Islet precursor cell (in vitro differentiated cells): ENCODE data around the gene TXNRD2.
A peak's percentile ranks its signal among the peaks of the same experiment; 100 is the strongest.

Experiments used
- DNase-seq: peaks from one replicate; pipeline ENCODE4 v3.0.0-alpha.2; 2018

TXNRD2 gene

DNA sequence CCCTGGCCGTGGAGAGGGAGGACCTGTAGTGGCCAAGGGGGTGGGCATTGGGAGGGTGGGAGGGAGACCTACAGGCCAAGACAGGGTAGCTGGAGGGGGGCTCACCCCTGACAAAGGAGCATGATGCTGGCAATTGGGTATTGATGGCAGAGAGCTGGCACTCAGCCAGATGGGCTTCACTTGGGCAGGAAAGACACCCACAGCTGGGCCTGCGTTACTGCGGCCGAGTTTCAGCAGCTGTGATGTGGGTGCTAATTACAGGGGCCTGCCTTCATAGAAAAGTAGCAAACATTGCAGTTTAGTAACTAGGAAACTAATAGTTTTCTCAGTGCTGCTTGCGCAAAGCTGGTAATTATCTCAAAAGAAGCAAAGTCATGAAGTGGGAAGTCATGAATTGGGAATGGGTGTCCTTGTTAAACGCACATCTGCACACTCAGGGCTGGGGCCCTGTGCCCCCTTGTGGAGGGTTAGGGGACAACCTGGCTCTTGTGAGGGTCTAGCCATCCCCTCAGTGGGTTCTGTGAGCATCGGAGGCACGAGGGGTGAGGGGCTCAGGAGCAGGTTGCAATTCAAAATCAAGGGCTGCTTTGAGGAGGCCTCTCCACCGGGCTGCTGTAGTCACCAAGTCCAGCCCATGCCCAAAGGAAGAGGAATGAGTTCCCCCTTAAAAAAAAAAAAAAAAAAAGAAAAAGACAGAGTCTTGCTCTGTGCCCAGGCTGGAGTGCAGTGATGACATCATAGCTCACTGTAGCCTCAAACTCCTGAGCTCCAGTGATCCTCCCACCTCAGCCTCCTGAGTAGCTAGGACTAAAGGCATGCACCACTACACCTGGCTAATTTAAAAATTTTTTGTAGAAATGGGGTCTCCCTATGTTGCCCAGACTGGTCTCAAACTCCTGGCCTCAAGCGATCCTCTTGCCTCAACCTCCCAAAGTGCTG, 24.4 kb upstream of the TXNRD2 start:
- DNase-seq, result no peak

DNA sequence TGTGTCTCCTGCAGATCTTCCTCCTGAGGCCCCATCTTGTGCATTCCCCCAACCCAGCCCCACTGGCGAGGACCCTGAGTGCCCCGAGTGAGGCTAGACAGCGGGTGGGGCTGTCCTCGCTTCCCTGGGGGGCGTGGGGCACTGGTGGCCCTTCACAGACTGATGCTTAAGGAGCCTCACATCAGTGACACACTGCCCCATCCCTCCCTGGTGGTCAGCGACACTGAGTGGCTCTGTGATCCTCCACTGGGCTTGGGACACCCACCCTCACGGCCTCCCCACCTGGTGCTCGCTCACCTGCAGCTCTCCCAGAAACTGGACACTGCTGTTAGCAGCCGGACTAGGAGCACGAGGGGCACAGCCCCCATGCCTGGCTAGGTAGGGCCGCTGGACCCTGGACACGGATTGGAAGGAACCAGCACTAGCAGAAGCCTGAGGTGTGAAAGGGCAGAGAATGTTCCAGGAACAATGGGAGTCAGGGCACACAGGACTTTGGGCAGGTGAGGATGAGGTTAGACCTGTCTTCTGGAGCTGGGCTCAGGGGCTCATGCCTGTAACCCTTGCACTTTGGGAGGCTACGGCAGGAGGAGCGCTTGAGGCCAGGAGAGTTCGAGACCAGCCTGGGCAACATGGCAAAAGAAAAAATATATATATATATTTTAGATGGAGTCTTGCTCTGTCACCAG, 23.2 kb upstream of the TXNRD2 start:
- no peak for DNase-seq

- DNase-seq, result no peak
Observed at GRCh38 chr22:19963863-19964642, 22.4 kb upstream of the TXNRD2 start.

DNA sequence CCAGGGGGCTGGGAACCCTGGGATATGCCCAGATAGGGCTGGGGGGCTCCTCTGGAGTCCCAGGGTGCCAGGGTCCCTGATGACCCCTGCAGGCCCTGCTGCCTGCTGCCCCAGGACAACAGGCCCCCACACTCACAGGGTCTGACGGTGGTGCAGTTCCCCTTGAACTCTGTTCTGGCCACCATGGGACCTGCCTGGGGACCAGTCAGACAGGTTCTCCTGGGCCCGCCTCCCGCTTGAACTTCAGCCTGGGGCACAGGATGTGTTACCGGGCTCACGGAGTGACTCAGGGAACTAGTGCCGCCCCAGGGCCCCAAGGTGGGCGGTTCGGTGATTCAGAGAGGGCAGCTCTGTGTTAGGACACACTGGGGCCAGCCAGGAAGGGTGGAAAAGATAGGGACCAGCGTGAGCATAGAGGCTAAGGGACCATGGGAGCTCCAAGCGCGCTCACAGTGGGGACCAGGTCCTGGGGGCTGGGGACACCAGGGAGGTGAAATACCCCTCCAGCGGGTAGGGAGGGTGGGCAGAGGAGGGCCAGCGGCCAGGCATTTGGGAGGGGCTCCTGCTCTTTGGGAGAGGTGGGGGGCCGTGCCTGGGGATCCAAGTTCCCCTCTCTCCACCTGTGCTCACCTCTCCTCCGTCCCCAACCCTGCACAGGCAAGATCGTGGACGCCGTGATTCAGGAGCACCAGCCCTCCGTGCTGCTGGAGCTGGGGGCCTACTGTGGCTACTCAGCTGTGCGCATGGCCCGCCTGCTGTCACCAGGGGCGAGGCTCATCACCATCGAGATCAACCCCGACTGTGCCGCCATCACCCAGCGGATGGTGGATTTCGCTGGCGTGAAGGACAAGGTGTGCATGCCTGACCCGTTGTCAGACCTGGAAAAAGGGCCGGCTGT, 21.5 kb upstream of the TXNRD2 start:
- DNase-seq, result peak; percentile 99

DNA sequence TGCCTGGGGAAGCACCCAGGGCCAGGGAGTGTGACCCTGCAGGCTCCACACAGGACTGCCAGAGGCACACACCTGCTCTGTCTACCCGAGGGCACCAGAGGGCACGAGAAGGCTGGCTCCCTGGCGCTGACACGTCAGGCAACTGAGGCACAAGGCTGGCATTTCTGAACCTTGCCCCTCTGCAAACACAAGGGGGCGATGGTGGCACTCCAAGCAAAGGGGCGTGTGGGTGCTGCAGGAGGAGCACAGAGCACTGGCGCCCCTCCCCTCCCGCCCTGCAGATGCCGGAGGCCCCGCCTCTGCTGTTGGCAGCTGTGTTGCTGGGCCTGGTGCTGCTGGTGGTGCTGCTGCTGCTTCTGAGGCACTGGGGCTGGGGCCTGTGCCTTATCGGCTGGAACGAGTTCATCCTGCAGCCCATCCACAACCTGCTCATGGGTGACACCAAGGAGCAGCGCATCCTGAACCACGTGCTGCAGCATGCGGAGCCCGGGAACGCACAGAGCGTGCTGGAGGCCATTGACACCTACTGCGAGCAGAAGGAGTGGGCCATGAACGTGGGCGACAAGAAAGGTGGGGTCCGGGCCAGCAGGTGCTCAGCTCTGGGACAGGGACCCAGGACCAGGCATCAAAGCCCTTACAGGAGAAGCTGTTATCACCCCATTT, 20.8 kb upstream of the TXNRD2 start:
- peak; percentile 97 for DNase-seq

DNA sequence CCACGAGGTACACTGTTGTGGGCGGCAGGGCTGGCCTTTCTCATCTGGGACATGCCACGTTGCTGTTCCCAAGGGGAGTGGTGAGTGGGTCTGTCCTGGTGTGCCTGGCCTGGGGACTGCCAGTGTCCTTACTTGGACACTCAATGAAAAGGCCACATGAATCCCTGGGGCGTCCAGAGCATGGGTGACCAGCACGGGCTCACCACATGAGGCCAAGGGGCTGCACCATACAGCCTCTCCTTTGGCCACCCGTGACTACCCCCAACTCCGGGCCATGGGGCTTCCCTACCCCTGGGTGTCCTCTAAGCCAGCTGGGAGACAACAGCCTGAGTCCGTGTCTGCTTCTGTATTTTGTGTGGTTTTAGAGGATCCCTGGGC, 20.2 kb upstream of the TXNRD2 start:
- DNase-seq, result no peak

- no peak for DNase-seq
Observed at GRCh38 chr22:19961201-19961580, 19.6 kb upstream of the TXNRD2 start.

DNA sequence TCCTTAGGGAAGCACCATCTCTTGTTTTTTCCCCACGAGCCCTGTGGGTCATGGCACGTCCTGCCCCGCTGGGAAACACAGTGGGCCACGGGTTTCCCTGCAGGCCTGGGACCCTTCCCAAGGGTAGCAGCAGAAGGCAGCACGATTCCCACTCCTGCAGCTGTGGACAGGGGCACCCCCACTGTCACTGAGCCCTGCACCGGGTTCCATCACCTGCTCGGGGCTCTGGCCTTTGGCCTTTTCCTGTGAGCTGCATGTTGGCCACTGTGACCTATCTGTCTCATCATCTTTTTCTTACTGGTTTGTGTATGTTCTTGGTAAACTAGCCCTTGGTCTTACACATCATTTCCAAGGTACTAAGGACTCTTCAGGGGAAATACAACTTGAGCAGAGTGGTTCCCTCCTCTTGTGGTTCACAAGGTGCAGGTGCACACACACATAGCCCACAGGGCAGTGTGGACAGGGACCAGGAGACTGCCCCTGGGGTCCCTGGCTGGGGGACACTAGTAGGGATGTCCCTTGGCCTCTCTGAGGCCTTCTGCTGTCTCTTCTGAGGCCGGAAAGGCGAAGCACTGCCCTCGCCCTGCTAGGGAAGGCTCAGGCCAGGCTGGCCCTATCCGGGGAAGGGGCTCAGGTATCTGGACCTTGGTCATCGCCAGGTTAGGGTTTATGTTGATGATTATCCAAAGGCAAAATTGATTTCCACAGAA, 19.0 kb upstream of the TXNRD2 start:
- no peak for DNase-seq

DNA sequence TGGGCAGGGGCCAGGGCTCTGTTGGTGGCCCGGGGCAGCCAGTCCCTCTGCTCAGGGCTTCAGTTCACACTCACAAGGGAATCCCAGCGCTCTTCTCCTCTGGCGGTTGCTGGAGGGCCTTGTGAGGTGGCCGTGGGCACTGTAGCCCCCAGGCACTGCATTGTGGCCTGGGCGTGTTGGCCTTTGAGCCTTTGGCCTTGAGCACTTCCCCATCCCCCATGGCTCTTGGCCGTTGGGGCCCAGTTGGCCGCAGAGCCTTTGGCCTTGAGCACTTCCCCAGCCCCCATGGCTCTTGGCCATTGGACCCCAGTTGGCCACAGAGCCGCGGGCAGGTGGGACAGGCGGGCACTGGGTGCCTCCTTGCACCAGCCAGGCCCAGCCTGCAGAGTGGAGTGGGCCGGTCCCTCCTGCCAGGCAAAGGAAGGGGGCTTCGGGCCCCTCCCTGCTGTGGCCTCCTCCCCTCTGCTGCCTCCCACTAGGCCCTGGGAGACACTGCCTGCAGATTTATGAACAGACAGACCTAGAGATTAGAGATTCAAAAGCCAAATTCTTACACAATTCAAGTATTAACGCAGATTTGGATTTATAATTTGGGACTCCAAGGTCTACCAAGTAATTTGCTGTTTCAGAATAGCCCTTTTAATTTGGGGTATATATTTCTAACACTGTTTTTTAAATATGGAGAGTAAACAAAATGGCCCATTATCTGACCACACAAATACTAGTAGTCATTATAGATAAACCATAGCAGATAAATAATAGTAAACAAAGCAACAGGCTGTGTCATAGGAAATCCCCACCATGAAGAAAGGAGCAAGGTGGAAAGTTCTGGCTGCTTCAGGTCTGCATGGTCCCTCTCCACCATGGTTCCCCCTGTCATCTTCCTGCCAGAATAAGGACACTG, 18.2 kb upstream of the TXNRD2 start:
- DNase-seq, result no peak

DNA sequence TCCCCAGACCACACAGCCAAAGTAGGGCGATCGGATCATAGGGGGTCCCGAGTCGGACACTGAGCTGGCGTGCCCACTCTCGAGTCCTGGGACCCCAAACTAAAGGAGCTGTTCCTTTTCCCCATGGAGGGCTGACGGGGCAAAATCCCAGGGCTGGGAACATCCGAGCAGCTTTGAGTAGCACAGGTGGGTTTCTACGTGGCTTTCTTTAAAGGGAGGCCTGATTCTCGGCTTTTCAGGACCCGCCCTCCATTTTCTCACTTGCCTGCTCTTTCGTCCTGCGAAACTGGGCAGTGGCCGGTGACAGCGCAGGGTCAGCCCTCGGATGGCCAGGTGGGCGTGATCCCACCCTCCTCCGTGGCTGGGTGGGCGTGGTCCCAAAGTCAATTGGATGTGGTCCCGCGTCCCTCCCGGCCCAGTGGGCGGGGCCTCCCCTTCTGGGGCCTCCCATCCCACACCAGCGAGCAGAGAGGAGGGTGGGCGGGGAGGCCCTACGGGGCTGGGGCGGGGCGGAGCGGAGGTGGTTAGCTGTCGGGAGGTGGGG, 17.5 kb upstream of the TXNRD2 start:
- DNase-seq, result peak; percentile 99

GRCh38 chr22:19958083-19959042, 16.7 kb upstream of the TXNRD2 start:
- DNase-seq, result no peak

- no peak for DNase-seq
Observed at GRCh38 chr22:19957445-19957844, 15.8 kb upstream of the TXNRD2 start.

- DNase-seq, result no peak
Observed at GRCh38 chr22:19955241-19956128, 13.9 kb upstream of the TXNRD2 start.

- DNase-seq, result no peak
Observed at GRCh38 chr22:19951346-19951745, 9.7 kb upstream of the TXNRD2 start.

- DNase-seq, result no peak
Observed at GRCh38 chr22:19948057-19948760, 6.6 kb upstream of the TXNRD2 start.

DNA sequence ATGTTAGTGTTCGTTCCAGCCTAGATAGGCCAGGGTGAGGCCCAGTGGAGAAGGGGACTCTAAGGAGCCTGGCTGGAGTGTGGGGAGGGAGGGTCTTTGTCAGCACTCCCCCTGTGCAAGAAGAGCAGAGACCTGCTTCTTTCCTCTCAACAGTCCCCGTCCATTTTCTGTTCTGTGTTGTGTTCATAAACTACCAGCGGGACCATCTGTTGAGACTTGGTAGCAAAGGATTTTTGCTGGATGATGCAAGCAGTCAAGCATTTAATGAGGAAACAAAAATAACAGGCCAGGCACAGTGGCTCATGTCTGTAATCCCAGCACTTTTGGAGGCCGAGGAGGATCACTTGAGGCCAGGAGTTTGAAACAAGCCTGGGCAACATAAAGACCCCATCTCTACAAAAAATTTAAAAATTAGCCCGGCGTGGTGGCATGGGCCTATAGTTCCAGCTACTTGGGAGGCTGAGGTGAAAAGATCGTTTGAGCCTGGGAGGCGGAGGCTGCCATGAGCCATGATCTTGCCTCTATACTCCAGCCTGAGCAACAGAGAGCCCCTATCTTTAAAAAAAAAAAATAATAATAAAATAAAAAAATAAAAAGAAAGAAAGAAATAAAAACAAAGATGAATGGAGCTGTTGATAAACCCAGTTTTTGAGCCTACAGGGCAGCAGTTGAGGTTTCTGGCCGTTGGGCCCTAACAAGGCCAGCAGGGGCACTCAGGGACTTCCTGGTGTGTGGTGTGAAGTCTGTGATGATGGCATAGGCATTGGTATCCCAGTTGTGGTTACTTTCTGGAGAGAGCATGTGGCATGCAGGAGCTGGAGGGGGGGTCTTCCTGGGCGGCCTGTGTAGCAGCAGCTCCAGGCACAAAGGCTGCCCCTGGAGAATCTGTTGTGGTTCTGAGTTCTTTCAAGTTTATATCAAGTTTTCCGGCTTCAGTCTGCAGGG, 1.7 kb upstream of the TXNRD2 start:
- DNase-seq, result peak; percentile 74
